ENCODE data around the gene FOXJ2.

DNA sequence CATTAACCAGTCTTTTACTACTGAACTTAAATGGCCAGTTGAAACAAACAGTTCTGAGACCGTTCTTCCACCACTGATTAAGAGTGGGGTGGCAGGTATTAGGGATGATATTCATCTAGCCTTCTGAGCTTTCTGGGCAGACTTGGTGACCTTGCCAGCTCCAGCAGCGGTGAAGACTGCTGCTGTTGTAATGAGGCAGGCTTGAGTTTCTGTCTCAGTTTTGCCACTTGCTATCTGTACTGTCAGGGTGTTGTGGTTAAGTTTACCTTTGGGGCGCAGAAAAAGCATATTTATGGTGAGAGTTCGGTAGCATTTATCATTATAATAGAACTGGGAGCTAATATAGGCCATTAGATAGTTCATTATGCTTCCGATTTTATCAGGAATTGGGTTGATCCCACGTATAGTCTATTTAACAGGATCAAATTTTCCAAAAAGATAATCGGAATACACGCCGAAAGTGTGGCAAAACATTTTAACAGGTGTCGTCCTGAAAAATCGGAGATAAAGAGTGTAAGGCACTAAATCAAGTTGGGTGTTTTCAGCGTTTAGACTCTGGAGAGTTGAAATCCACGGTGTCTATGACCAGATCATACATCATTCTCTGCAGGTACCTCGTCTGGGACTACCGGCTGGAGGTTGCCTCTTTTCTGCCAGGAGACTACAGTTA, 48.9 kb downstream of the FOXJ2 start:
- TF ChIP-seq CTCF (IDR thresholded peaks at IDR 0.05) (no peak), EP300 (IDR thresholded peaks at IDR 0.05; ENCODE audit: low read depth) (no peak)

All from transverse colon (tissue), 3 donors.